HL-60 (cell line): ENCODE data around the gene ZNF275.

ENCODE experiments used
- DNase-seq, 2 experiments: peaks; one replicate each; pipeline ENCODE4 v3.0.0-alpha.2; 2010 to 2020; ENCODE audit warnings: low read depth in 1 of 2, low spot score in 1 of 2
- H3K27ac ChIP-seq: fragments of 250-450 bp; sonication (Bioruptor Pico); replicated peaks from 2 replicates; pipeline ENCODE4 v1.5.1; 2020; ENCODE audit warnings: mild to moderate bottlenecking, moderate library complexity
- H3K27me3 ChIP-seq: fragments of 250-450 bp; sonication (Bioruptor Pico); 2 replicates; pipeline ENCODE4 v1.5.1; 2021; ENCODE audit warnings: mild to moderate bottlenecking, moderate library complexity; ENCODE audit not compliant: insufficient read depth, poor library complexity, severe bottlenecking
- H3K4me3 ChIP-seq: replicated peaks from 2 replicates; pipeline ENCODE4 v1.5.1; 2011; ENCODE audit warnings: mild to moderate bottlenecking, control low read depth, low read length; ENCODE audit not compliant: insufficient read depth
- GABPA ChIP-seq: IDR thresholded peaks from 2 replicates; pipeline ENCODE4 v1.6.1; 2012; ENCODE audit warnings: low read depth
- POLR2AphosphoS5 ChIP-seq: IDR thresholded peaks from 2 replicates; pipeline ENCODE4 v1.6.1; 2012; ENCODE audit warnings: low read depth
- SPI1 ChIP-seq: IDR thresholded peaks from 2 replicates; pipeline ENCODE4 v1.6.1; 2012; ENCODE audit warnings: low read depth, mild to moderate bottlenecking, borderline replicate concordance
- TF ChIP-seq, protein P1 (sequence below): IDR thresholded peaks from one replicate; pipeline ENCODE4 v1.5.1; 2011; ENCODE audit warnings: low read length, control low read depth, inconsistent platforms; ENCODE audit not compliant: insufficient read depth
- TF ChIP-seq, protein P2 (sequence below): IDR thresholded peaks from 2 replicates; pipeline ENCODE4 v1.6.1; 2012; ENCODE audit warnings: low read depth; ENCODE audit not compliant: insufficient replicate concordance

ZNF275 gene

GRCh38 chrX:153312842-153313241, 21.1 kb upstream of the ZNF275 start:
- H3K4me3 ChIP-seq = no peak overlapping the region
- TF ChIP-seq, protein P1, sequence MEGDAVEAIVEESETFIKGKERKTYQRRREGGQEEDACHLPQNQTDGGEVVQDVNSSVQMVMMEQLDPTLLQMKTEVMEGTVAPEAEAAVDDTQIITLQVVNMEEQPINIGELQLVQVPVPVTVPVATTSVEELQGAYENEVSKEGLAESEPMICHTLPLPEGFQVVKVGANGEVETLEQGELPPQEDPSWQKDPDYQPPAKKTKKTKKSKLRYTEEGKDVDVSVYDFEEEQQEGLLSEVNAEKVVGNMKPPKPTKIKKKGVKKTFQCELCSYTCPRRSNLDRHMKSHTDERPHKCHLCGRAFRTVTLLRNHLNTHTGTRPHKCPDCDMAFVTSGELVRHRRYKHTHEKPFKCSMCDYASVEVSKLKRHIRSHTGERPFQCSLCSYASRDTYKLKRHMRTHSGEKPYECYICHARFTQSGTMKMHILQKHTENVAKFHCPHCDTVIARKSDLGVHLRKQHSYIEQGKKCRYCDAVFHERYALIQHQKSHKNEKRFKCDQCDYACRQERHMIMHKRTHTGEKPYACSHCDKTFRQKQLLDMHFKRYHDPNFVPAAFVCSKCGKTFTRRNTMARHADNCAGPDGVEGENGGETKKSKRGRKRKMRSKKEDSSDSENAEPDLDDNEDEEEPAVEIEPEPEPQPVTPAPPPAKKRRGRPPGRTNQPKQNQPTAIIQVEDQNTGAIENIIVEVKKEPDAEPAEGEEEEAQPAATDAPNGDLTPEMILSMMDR = no peak
- TF ChIP-seq SPI1 (no peak), GABPA (no peak), POLR2AphosphoS5 (no peak)
- TF ChIP-seq, protein P2, sequence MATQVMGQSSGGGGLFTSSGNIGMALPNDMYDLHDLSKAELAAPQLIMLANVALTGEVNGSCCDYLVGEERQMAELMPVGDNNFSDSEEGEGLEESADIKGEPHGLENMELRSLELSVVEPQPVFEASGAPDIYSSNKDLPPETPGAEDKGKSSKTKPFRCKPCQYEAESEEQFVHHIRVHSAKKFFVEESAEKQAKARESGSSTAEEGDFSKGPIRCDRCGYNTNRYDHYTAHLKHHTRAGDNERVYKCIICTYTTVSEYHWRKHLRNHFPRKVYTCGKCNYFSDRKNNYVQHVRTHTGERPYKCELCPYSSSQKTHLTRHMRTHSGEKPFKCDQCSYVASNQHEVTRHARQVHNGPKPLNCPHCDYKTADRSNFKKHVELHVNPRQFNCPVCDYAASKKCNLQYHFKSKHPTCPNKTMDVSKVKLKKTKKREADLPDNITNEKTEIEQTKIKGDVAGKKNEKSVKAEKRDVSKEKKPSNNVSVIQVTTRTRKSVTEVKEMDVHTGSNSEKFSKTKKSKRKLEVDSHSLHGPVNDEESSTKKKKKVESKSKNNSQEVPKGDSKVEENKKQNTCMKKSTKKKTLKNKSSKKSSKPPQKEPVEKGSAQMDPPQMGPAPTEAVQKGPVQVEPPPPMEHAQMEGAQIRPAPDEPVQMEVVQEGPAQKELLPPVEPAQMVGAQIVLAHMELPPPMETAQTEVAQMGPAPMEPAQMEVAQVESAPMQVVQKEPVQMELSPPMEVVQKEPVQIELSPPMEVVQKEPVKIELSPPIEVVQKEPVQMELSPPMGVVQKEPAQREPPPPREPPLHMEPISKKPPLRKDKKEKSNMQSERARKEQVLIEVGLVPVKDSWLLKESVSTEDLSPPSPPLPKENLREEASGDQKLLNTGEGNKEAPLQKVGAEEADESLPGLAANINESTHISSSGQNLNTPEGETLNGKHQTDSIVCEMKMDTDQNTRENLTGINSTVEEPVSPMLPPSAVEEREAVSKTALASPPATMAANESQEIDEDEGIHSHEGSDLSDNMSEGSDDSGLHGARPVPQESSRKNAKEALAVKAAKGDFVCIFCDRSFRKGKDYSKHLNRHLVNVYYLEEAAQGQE = no peak
- H3K27me3 ChIP-seq = no peaks in the 10 kb centered on the region
- DNase-seq = no peak
- no peak overlapping the region for H3K27ac ChIP-seq

- no peak for DNase-seq
- Histone ChIP-seq H3K27me3 (no peaks in the 10 kb centered on the region), H3K4me3 (no peak overlapping the region), H3K27ac (no peak overlapping the region)
- TF ChIP-seq GABPA (no peak), SPI1 (no peak), POLR2AphosphoS5 (no peak)
- TF ChIP-seq, protein P2 = no peak
- TF ChIP-seq, protein P1 = no peak
Measured at GRCh38 chrX:153317306-153317705, 16.6 kb upstream of the ZNF275 start.

GRCh38 chrX:153317996-153318722, 15.8 kb upstream of the ZNF275 start:
- TF ChIP-seq, protein P2 = no peak
- TF ChIP-seq, protein P1 = no peak
- no peak for TF ChIP-seq POLR2AphosphoS5
- TF ChIP-seq GABPA = no peak
- no peak for TF ChIP-seq SPI1
- Histone ChIP-seq H3K27me3 (no peaks in the 10 kb centered on the region), H3K4me3 (no peak overlapping the region), H3K27ac (no peak overlapping the region)
- no peak for DNase-seq
